Activated CD8-positive, alpha-beta memory T cell treated with anti-CD3 and anti-CD28 coated beads for 1 hour (primary cell): ENCODE data around the gene ABI3BP.
"Not testable (repeated sequence)": the region's sequence is repeated elsewhere in the genome, so short reads cannot be mapped to it uniquely, and the experiment has no call there.

Source experiments
- DNase-seq, 2 donors: peaks; one replicate each; pipeline ENCODE4 v3.0.0-alpha.2; 2020; ENCODE audit warnings: low read depth in 1 of 2; ENCODE audit errors: extremely low read depth in 1 of 2

The ABI3BP gene

GRCh38 chr3:100946096-100946495 is 47.1 kb downstream of the ABI3BP start:
- not testable (repeated sequence) for DNase-seq

GRCh38 chr3:100941451-100941850 is 51.8 kb downstream of the ABI3BP start:
- DNase-seq = no peak

- no peak for DNase-seq
These were observed 52.2 kb downstream of the ABI3BP start for GRCh38 chr3:100941041-100941440.

- no peak for DNase-seq
These were observed 56.3 kb downstream of the ABI3BP start for GRCh38 chr3:100936931-100937330.

- no peak for DNase-seq
These were observed 60.7 kb downstream of the ABI3BP start for GRCh38 chr3:100932491-100932890.

GRCh38 chr3:100928638-100929428 is 64.4 kb downstream of the ABI3BP start:
- no peak for DNase-seq

- no peak for DNase-seq
These were observed 65.4 kb downstream of the ABI3BP start for GRCh38 chr3:100927775-100928174.

GRCh38 chr3:100915706-100916495 is 77.3 kb downstream of the ABI3BP start:
- DNase-seq = no peak

GRCh38 chr3:100913870-100914648 is 79.2 kb downstream of the ABI3BP start:
- no peak for DNase-seq

- no peak for DNase-seq
These were observed 80.2 kb downstream of the ABI3BP start for GRCh38 chr3:100912976-100913545.

- DNase-seq = no peak
These were observed 80.7 kb downstream of the ABI3BP start for GRCh38 chr3:100912571-100912970.

GRCh38 chr3:100911956-100912355 is 81.3 kb downstream of the ABI3BP start:
- DNase-seq = no peak

GRCh38 chr3:100910986-100911385 is 82.2 kb downstream of the ABI3BP start:
- no peak for DNase-seq

GRCh38 chr3:100902572-100902971 is 90.6 kb downstream of the ABI3BP start:
- DNase-seq = no peak

GRCh38 chr3:100900671-100901335 is 92.4 kb downstream of the ABI3BP start:
- no peak for DNase-seq

- DNase-seq = no peak
These were observed 93.7 kb downstream of the ABI3BP start for GRCh38 chr3:100899440-100900091.

GRCh38 chr3:100898681-100899080 is 94.5 kb downstream of the ABI3BP start:
- DNase-seq = no peak

- DNase-seq = no peak
These were observed 96.2 kb downstream of the ABI3BP start for GRCh38 chr3:100896994-100897393.

GRCh38 chr3:100893590-100893989 is 99.6 kb downstream of the ABI3BP start:
- DNase-seq = no peak

GRCh38 chr3:100893108-100893507 is 100.1 kb downstream of the ABI3BP start:
- no peak for DNase-seq
